ENCODE data around the gene VN1R4. TPM values are rescaled to one million over a fixed set of nuclear protein-coding genes. Genes with fewer than 3 reads are reported as not detected.
"Not testable (repeated sequence)": the region's sequence is repeated elsewhere in the genome, so short reads cannot be mapped to it uniquely, and the experiment has no call there.

Gene VN1R4
- total RNA-seq, 2 donors from 2014 or later, result not detected

- H3K36me3 ChIP-seq, result no peaks in the 10 kb centered on the region
- 94% methylated on average over 47 of the region's 47 CpGs for WGBS
- TF ChIP-seq POLR2A (IDR thresholded peaks at IDR 0.05) (no peak), POLR2AphosphoS5 (IDR thresholded peaks at IDR 0.05) (no peak)
- TF ChIP-seq, protein P1, sequence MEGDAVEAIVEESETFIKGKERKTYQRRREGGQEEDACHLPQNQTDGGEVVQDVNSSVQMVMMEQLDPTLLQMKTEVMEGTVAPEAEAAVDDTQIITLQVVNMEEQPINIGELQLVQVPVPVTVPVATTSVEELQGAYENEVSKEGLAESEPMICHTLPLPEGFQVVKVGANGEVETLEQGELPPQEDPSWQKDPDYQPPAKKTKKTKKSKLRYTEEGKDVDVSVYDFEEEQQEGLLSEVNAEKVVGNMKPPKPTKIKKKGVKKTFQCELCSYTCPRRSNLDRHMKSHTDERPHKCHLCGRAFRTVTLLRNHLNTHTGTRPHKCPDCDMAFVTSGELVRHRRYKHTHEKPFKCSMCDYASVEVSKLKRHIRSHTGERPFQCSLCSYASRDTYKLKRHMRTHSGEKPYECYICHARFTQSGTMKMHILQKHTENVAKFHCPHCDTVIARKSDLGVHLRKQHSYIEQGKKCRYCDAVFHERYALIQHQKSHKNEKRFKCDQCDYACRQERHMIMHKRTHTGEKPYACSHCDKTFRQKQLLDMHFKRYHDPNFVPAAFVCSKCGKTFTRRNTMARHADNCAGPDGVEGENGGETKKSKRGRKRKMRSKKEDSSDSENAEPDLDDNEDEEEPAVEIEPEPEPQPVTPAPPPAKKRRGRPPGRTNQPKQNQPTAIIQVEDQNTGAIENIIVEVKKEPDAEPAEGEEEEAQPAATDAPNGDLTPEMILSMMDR (IDR thresholded peaks at IDR 0.05), result no peak
- H3K27ac ChIP-seq, result no peak overlapping the region
- no peaks in the 10 kb centered on the region for H3K27me3 ChIP-seq (replicated peaks; ENCODE audit: insufficient read depth)
- no peak for DNase-seq (ENCODE audit: low spot score)
- H3K4me3 ChIP-seq, result no peak overlapping the region
- H3K4me1 ChIP-seq (replicated peaks), result no peaks in the 10 kb centered on the region
- intact Hi-C loops (cut with DNase I), result no loop called here
- H3K9me3 ChIP-seq, result no peaks in the 10 kb centered on the region
Measured at GRCh38 chr19:53290758-53291549, 23.4 kb upstream of the VN1R4 start.

DNA sequence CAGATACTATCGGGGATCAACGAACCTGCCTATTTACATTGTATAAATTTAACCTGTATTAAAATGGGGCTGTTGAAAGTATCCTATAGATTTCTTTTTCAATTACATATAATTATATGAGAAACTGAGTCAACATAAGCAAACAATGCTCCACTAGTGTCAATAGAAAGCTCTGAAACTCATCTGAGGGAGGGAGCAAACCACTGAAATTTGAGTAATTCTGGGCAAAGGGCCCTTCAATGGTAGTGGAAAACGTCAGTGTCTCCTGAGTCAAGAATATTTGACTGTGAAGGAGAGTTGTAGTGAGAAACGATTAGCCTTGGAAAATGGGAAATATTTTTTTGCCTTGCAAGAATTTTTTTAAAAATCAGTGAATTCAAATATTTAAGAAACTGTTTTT, 17.6 kb upstream of the VN1R4 start:
- Histone ChIP-seq H3K27me3 (replicated peaks; ENCODE audit: insufficient read depth) (no peaks in the 10 kb centered on the region), H3K4me3 (no peak overlapping the region), H3K9me3 (no peaks in the 10 kb centered on the region), H3K27ac (no peak overlapping the region), H3K36me3 (no peaks in the 10 kb centered on the region), H3K4me1 (replicated peaks) (no peaks in the 10 kb centered on the region)
- DNase-seq (ENCODE audit: low spot score), result no peak
- TF ChIP-seq, protein P1 (IDR thresholded peaks at IDR 0.05), result no peak
- TF ChIP-seq POLR2AphosphoS5 (IDR thresholded peaks at IDR 0.05) (no peak), POLR2A (IDR thresholded peaks at IDR 0.05) (no peak)
- WGBS, result 33% methylated on average over 4 of the region's 4 CpGs
- intact Hi-C loops (cut with DNase I), result no loop called here

DNA sequence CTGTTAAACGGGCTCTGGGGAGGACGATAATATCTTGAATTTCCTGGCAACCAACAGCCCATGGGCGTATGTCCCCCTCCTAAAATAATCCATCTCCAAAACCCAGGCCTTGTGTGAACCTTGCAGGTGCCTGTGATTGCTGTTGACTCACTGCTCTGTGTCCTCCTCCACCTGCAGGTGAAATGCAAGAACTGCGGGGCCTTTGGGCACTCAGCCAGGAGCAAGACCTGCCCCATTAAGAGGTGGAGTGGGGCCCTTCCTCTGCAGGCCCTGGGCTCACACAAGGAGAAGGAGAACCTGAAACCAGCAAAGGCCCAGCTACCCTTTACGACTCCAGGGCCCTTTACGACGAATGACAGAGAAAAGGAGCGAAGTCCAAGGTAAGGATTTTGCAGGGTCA, 14.4 kb upstream of the VN1R4 start:
- H3K9me3 ChIP-seq; H3K27me3 ChIP-seq (replicated peaks; ENCODE audit: insufficient read depth); H3K4me1 ChIP-seq (replicated peaks); H3K4me3 ChIP-seq; intact Hi-C loops (cut with DNase I); DNase-seq (ENCODE audit: low spot score); H3K36me3 ChIP-seq; H3K27ac ChIP-seq: not testable (repeated sequence)
- WGBS, result 38% methylated on average over 1 of the region's 8 CpGs

DNA sequence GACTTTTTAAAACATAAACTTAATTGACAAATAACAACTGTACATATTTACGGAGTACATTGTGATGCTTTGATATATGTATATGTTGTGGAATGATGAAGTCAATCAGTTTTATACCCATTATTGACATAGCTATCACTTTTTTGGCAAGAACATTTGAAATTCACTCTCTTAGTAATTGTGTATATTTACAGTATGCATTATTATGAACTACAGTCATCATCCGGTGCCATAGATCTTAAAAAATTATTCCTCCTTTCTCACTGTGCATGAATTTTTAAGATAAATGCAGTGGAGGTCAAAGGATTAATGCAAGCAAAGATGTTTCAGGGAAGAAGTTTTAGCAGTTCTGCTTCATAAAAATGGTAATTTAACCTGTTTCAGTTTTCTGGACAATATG, 8.0 kb upstream of the VN1R4 start:
- WGBS, result 87% methylated on average over 2 of the region's 2 CpGs
- intact Hi-C loops (cut with DNase I), result no loop called here
- TF ChIP-seq, protein P1 (IDR thresholded peaks at IDR 0.05), result no peak
- no peak for TF ChIP-seq POLR2AphosphoS5 (IDR thresholded peaks at IDR 0.05)
- no peak for TF ChIP-seq POLR2A (IDR thresholded peaks at IDR 0.05)

GRCh38 chr19:53272044-53272443, 4.5 kb upstream of the VN1R4 start:
- H3K4me3 ChIP-seq, result no peak overlapping the region
- no peak for TF ChIP-seq POLR2AphosphoS5 (IDR thresholded peaks at IDR 0.05)
- TF ChIP-seq, protein P1 (IDR thresholded peaks at IDR 0.05), result no peak
- TF ChIP-seq POLR2A (IDR thresholded peaks at IDR 0.05), result no peak
- WGBS, result 86% methylated on average over 7 of the region's 9 CpGs
- no peaks in the 10 kb centered on the region for H3K27me3 ChIP-seq (replicated peaks; ENCODE audit: insufficient read depth)
- no peak for DNase-seq (ENCODE audit: low spot score)
- intact Hi-C loops (cut with DNase I), result no loop called here
- H3K36me3 ChIP-seq, result no peaks in the 10 kb centered on the region
- H3K4me1 ChIP-seq (replicated peaks), result no peaks in the 10 kb centered on the region
- H3K27ac ChIP-seq, result no peak overlapping the region
- H3K9me3 ChIP-seq, result no peaks in the 10 kb centered on the region

More for the DNA sequence above, 8.0 kb upstream of the VN1R4 start:
- H3K9me3 ChIP-seq, result no peaks in the 10 kb centered on the region
- H3K4me1 ChIP-seq (replicated peaks), result no peaks in the 10 kb centered on the region
- no peaks in the 10 kb centered on the region for H3K36me3 ChIP-seq
- DNase-seq (ENCODE audit: low spot score), result no peak
- H3K4me3 ChIP-seq, result no peak overlapping the region
- H3K27ac ChIP-seq, result no peak overlapping the region
- no peaks in the 10 kb centered on the region for H3K27me3 ChIP-seq (replicated peaks; ENCODE audit: insufficient read depth)

DNA sequence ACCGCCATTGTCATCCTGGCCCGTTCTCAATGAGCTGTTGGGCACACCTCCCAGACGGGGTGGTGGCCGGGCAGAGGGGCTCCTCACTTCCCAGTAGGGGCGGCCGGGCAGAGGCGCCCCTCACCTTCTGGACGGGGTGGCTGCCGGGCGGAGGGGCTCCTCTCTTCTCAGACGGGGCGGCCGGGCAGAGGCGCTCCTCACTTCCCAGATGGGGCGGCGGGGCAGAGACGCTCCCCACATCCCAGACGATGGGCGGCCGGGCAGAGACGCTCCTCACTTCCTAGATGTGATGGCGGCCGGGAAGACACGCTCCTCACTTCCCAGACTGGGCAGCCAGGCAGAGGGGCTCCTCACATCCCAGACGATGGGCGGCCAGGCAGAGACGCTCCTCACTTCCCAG, 2.3 kb upstream of the VN1R4 start:
- H3K4me1 ChIP-seq (replicated peaks); intact Hi-C loops (cut with DNase I); H3K36me3 ChIP-seq; H3K27ac ChIP-seq; H3K4me3 ChIP-seq; DNase-seq (ENCODE audit: low spot score); H3K27me3 ChIP-seq (replicated peaks; ENCODE audit: insufficient read depth); H3K9me3 ChIP-seq: not testable (repeated sequence)
- WGBS, result 94% methylated on average over 25 of the region's 27 CpGs

DNA sequence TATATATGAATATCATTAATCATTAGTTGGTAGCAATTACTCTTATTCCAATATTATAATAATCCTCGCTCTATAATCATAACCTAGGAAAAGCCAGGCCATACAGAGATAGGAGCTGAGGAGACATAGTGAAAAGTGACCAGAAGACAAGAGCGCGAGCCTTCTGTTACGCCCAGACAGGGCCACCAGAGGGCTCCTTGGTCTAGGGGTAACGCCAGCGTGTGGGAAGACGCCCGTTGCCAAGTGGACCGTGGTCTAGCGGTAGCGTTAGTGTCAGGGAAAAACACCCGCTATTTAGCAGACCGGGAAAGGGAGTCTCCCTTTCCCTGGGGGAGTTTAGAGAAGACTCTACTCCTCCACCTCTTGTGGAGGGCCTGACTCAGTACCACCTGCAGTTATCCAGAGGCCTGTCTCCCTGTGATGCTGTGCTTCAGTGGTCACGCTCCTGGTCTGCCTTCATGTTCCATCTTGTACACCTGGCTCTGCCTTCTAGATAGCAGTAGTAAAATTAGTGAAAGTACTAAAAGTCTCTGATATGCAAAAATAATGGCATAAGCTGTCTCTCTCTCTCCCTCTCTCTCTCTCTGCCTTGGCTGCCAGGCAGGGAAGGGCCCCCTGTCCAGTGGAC, 9.7 kb downstream of the VN1R4 start, which contains the start of gene VN1R2:
Gene VN1R2 (plus strand): TSS at position 578 of the 628 bp plus-strand sequence. CDS start 84 bp downstream, outside the sequence.
- intact Hi-C loops (cut with DNase I), result loop anchor here (5.0 to 10.0 kb wide), 2 partner anchors 74 to 137 kb away; partner anchors contain the start of genes ZNF765 and ZNF845
- not testable (repeated sequence) for H3K36me3 ChIP-seq; H3K4me3 ChIP-seq; H3K27me3 ChIP-seq (replicated peaks; ENCODE audit: insufficient read depth); DNase-seq (ENCODE audit: low spot score); H3K27ac ChIP-seq; H3K4me1 ChIP-seq (replicated peaks); H3K9me3 ChIP-seq
- 69% methylated on average over 14 of the region's 14 CpGs for WGBS

Data from prostate gland (tissue), 2 donors.